Astrocyte (in vitro differentiated cells and primary cell): Measurements from ENCODE around the gene COL23A1. TPM values are rescaled to one million over a fixed set of nuclear protein-coding genes. Genes with fewer than 3 reads are reported as not detected.

Experiments
- DNase-seq: peaks from one replicate; pipeline ENCODE4 v3.0.0-alpha.2; 2010; ENCODE audit warnings: low read depth
- FAIRE-seq: peaks from 2 replicates; lab custom pipeline; 2011; peaks lifted over from hg19 to GRCh38; lab: Jason Lieb, UNC
- H2AFZ ChIP-seq: 2 replicates; pipeline ENCODE4 v1.6.0; 2012; ENCODE audit warnings: low read depth, low read length, inconsistent platforms
- H3K27ac ChIP-seq: 2 replicates; pipeline ENCODE4 v1.5.1; 2011; ENCODE audit warnings: low read depth, low read length, inconsistent platforms
- H3K27me3 ChIP-seq: 2 replicates; pipeline ENCODE4 v1.6.0; 2011; ENCODE audit warnings: low read length, inconsistent platforms; ENCODE audit not compliant: insufficient read depth
- H3K36me3 ChIP-seq: 2 replicates; pipeline ENCODE4 v1.5.1; 2011; ENCODE audit warnings: low read length, inconsistent platforms; ENCODE audit not compliant: insufficient read depth
- H3K4me1 ChIP-seq: 2 replicates; pipeline ENCODE4 v1.5.1; 2011; ENCODE audit warnings: low read length, inconsistent platforms; ENCODE audit not compliant: insufficient read depth
- H3K4me2 ChIP-seq: 2 replicates; pipeline ENCODE4 v1.6.0; 2012; ENCODE audit warnings: low read length, inconsistent platforms
- H3K4me3 ChIP-seq: 2 replicates; pipeline ENCODE4 v1.5.1; 2011; ENCODE audit warnings: low read depth, mild to moderate bottlenecking, low read length, inconsistent platforms; ENCODE audit not compliant: insufficient read depth
- H3K79me2 ChIP-seq: 2 replicates; pipeline ENCODE4 v1.6.0; 2012; ENCODE audit warnings: mild to moderate bottlenecking, low read length, inconsistent platforms; ENCODE audit not compliant: insufficient read depth
- H3K9ac ChIP-seq: 2 replicates; pipeline ENCODE4 v1.6.0; 2012; ENCODE audit warnings: mild to moderate bottlenecking, low read length, inconsistent platforms
- H3K9me3 ChIP-seq: 2 replicates; pipeline ENCODE4 v1.5.1; 2012; ENCODE audit warnings: low read depth, mild to moderate bottlenecking, low read length, inconsistent platforms; ENCODE audit not compliant: insufficient read depth
- H4K20me1 ChIP-seq: 2 replicates; pipeline ENCODE4 v1.6.0; 2012; ENCODE audit warnings: low read length, inconsistent platforms; ENCODE audit not compliant: insufficient read depth
- H3K27ac Mint-ChIP-seq: one replicate; pipeline ENCODE4 v1.8.0; 2021; ENCODE audit warnings: mild to moderate bottlenecking, mixed read lengths; ENCODE audit not compliant: unreplicated experiment
- H3K27me3 Mint-ChIP-seq: one replicate; pipeline ENCODE4 v1.8.0; 2021; ENCODE audit warnings: low read depth, mixed read lengths; ENCODE audit not compliant: unreplicated experiment
- H3K36me3 Mint-ChIP-seq: one replicate; pipeline ENCODE4 v1.8.0; 2021; ENCODE audit warnings: low read depth, mixed read lengths; ENCODE audit not compliant: unreplicated experiment
- H3K4me1 Mint-ChIP-seq: one replicate; pipeline ENCODE4 v1.8.0; 2021; ENCODE audit warnings: low read depth, mixed read lengths; ENCODE audit not compliant: unreplicated experiment
- H3K4me3 Mint-ChIP-seq: one replicate; pipeline ENCODE4 v1.8.0; 2021; ENCODE audit warnings: mild to moderate bottlenecking, moderate library complexity, mixed read lengths; ENCODE audit not compliant: unreplicated experiment
- H3K9me3 Mint-ChIP-seq: one replicate; pipeline ENCODE4 v1.8.0; 2021; ENCODE audit warnings: mild to moderate bottlenecking, mixed read lengths; ENCODE audit not compliant: unreplicated experiment
- EZH2 ChIP-seq: IDR thresholded peaks from 2 replicates; pipeline ENCODE4 v1.6.1; 2012; ENCODE audit warnings: mild to moderate bottlenecking, low read length, inconsistent platforms; ENCODE audit not compliant: insufficient read depth
- total RNA-seq: library from RNA; stranded (reverse); gene quantifications from 2 replicates; pipeline ENCODE4 v1.2.1, GENCODE V29; 2021
- TF ChIP-seq, protein P1 (sequence below): IDR thresholded peaks from 2 replicates; pipeline ENCODE4 v1.5.1; 2011; ENCODE audit warnings: low read depth, mild to moderate bottlenecking, inconsistent platforms, low read length, moderate library complexity; ENCODE audit not compliant: insufficient read depth

Gene COL23A1
- total RNA-seq, 1 donor from 2014 or later = 0.16 TPM

DNA sequence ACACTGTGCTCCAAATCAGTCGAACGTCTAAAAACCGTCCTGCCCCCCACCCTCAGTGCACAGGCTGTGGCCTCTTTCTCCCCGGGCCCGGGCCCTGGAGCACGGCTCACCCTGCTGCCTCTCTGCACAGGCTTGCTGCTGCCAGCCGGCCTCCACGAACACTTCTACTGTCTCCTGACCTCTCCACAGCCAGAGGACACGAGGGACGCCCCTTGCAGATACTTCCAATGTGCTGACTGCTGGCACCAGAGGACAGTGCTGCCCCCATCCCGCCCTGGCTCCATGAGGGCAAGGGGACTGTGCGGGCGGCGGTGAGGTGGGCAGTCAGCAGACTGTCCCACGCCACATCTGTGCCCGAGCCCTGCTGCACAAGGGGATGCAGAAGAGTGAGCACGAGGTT is 174.8 kb downstream of the COL23A1 start:
- Mint-ChIP-seq H3K4me1 (peaks cover 13% of the 10 kb centered on the region), H3K27me3 (peaks cover 36% of the 10 kb centered on the region), H3K4me3 (no peak overlapping the region), H3K36me3 (no peaks in the 10 kb centered on the region), H3K27ac (no peak overlapping the region), H3K9me3 (no peaks in the 10 kb centered on the region)
- Histone ChIP-seq H3K36me3 (no peaks in the 10 kb centered on the region), H3K9me3 (no peaks in the 10 kb centered on the region), H3K9ac (no peak overlapping the region), H3K4me2 (no peak overlapping the region), H3K4me1 (peaks cover 3% of the 10 kb centered on the region), H3K27me3 (no peaks in the 10 kb centered on the region), H3K79me2 (no peaks in the 10 kb centered on the region), H3K27ac (no peak overlapping the region), H4K20me1 (no peaks in the 10 kb centered on the region), H3K4me3 (no peak overlapping the region), H2AFZ (no peak overlapping the region)
- no peak for TF ChIP-seq EZH2
- TF ChIP-seq, protein P1, sequence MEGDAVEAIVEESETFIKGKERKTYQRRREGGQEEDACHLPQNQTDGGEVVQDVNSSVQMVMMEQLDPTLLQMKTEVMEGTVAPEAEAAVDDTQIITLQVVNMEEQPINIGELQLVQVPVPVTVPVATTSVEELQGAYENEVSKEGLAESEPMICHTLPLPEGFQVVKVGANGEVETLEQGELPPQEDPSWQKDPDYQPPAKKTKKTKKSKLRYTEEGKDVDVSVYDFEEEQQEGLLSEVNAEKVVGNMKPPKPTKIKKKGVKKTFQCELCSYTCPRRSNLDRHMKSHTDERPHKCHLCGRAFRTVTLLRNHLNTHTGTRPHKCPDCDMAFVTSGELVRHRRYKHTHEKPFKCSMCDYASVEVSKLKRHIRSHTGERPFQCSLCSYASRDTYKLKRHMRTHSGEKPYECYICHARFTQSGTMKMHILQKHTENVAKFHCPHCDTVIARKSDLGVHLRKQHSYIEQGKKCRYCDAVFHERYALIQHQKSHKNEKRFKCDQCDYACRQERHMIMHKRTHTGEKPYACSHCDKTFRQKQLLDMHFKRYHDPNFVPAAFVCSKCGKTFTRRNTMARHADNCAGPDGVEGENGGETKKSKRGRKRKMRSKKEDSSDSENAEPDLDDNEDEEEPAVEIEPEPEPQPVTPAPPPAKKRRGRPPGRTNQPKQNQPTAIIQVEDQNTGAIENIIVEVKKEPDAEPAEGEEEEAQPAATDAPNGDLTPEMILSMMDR = no peak
- FAIRE-seq (no peak), DNase-seq (no peak)

DNA sequence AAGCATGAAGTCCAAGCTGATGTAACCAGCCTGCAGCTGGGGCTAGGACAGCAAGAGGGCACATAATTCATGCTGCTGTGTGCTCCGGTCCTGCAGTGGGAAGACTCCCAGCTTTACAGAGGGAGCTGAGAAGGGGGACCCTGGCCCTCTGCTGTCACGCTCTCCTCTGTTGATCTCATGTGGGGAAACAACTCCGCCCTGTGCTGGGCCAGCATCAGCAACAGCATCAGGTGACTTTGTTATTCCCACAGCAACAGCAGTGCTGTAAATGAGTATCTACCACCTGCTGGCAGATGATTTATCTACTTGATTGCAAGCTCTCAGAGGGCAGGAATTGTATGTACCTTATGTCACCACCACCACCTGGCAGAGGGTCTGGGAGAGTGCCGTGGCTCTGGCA is 176.2 kb downstream of the COL23A1 start:
- TF ChIP-seq, protein P1 = no peak
- TF ChIP-seq EZH2 = no peak
- H3K79me2 ChIP-seq = no peaks in the 10 kb centered on the region
- peaks cover 3% of the 10 kb centered on the region for H3K4me1 ChIP-seq
- no peak overlapping the region for H3K27ac Mint-ChIP-seq
- no peak overlapping the region for H3K27ac ChIP-seq
- DNase-seq = no peak
- no peaks in the 10 kb centered on the region for H3K9me3 ChIP-seq
- no peaks in the 10 kb centered on the region for H3K36me3 ChIP-seq
- H3K36me3 Mint-ChIP-seq = no peaks in the 10 kb centered on the region
- no peak overlapping the region for H3K4me3 Mint-ChIP-seq
- H4K20me1 ChIP-seq = no peaks in the 10 kb centered on the region
- FAIRE-seq = no peak
- no peak overlapping the region for H3K4me3 ChIP-seq
- no peak overlapping the region for H2AFZ ChIP-seq
- H3K27me3 ChIP-seq = no peaks in the 10 kb centered on the region
- no peaks in the 10 kb centered on the region for H3K9me3 Mint-ChIP-seq
- peaks cover 13% of the 10 kb centered on the region for H3K4me1 Mint-ChIP-seq
- no peak overlapping the region for H3K9ac ChIP-seq
- peaks cover 25% of the 10 kb centered on the region for H3K27me3 Mint-ChIP-seq
- H3K4me2 ChIP-seq = no peak overlapping the region

DNA sequence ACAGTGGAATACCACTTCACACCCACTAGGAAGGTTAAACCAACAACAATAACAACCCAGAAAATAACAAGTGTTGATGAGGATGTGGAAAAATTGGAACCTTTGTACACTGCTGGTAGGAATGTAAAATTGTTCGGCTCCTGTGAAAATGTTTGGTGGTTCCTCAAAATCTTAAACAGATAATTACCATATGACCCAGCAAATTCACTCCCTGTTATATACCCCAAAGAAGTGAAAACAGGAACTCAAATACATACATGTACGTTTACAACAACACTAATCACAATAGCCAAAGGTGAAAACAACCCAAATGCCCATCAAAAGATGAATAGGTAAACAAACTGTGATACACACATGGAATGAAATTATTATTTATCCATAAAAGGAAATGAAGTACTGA is 179.1 kb downstream of the COL23A1 start:
- TF ChIP-seq, protein P1 = no peak
- TF ChIP-seq EZH2 = no peak
- Histone ChIP-seq H3K27ac (no peak overlapping the region), H3K4me1 (no peaks in the 10 kb centered on the region), H3K4me2 (no peak overlapping the region), H4K20me1 (no peaks in the 10 kb centered on the region), H3K4me3 (no peak overlapping the region), H3K9me3 (no peaks in the 10 kb centered on the region), H3K27me3 (no peaks in the 10 kb centered on the region), H3K9ac (no peak overlapping the region), H3K79me2 (no peaks in the 10 kb centered on the region), H2AFZ (no peak overlapping the region), H3K36me3 (no peaks in the 10 kb centered on the region)
- Mint-ChIP-seq H3K27ac (no peak overlapping the region), H3K36me3 (no peaks in the 10 kb centered on the region), H3K27me3 (peaks cover 20% of the 10 kb centered on the region), H3K4me3 (no peak overlapping the region), H3K9me3 (peaks cover 2% of the 10 kb centered on the region), H3K4me1 (no peaks in the 10 kb centered on the region)
- DNase-seq (no peak), FAIRE-seq (no peak)
